GM21360 (cell line): Measurements from ENCODE around the gene DTX3.
"Not testable (repeated sequence)": the region's sequence is repeated elsewhere in the genome, so short reads cannot be mapped to it uniquely, and the experiment has no call there.

Source experiments
- ATAC-seq: cut with Tn5 transposase; IDR thresholded peaks from one replicate; pipeline ENCODE4 v1.9.1; 2021; ENCODE audit warnings: mild to moderate bottlenecking, moderate library complexity; ENCODE audit not compliant: unreplicated experiment

Gene DTX3, protein sequence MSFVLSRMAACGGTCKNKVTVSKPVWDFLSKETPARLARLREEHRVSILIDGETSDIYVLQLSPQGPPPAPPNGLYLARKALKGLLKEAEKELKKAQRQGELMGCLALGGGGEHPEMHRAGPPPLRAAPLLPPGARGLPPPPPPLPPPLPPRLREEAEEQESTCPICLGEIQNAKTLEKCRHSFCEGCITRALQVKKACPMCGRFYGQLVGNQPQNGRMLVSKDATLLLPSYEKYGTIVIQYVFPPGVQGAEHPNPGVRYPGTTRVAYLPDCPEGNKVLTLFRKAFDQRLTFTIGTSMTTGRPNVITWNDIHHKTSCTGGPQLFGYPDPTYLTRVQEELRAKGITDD

DNA sequence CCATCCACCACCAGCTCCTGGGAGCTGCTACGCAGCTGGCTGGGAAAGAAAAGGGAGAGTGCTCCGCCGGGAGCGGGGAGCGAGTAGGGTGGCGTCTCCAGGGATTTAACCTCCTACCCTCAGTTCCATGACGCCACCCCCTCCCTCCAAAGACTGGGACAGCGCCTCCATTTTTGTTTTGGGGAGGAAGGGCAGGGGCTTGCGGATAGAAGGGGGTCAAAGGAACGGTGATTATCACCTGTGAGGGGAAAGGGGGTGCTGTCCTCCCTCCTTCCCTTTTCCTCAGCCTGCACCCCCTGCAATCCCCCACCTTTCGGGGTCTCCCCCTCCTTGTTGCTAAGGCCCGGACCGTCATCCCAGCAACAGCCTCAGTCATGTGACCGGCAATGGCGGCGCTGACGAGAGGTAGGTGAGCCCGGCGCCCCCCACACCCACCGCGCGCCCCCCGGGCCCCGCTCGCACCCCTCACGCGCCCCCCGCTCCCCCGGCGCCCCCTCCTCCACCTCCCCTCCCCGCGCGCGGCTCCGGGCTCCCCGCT, at the start of gene DTX3:
Gene DTX3, plus strand, starts transcription at position 371 of the 538 bp plus-strand sequence. CDS start 1,694 bp downstream, outside the sequence.
- ATAC-seq = no peak

GRCh38 chr12:57554897-57555296, 49.7 kb upstream of the DTX3 start:
- ATAC-seq = no peak

- no peak for ATAC-seq
Measured at GRCh38 chr12:57558864-57559263, 45.8 kb upstream of the DTX3 start.

- ATAC-seq = no peak
Measured at GRCh38 chr12:57560516-57560915, 44.1 kb upstream of the DTX3 start.

GRCh38 chr12:57561117-57561516, 43.5 kb upstream of the DTX3 start:
- ATAC-seq = not testable (repeated sequence)

- no peak for ATAC-seq
Measured at GRCh38 chr12:57563358-57563757, 41.3 kb upstream of the DTX3 start.

- no peak for ATAC-seq
Measured at GRCh38 chr12:57564178-57564740, 40.4 kb upstream of the DTX3 start.

DNA sequence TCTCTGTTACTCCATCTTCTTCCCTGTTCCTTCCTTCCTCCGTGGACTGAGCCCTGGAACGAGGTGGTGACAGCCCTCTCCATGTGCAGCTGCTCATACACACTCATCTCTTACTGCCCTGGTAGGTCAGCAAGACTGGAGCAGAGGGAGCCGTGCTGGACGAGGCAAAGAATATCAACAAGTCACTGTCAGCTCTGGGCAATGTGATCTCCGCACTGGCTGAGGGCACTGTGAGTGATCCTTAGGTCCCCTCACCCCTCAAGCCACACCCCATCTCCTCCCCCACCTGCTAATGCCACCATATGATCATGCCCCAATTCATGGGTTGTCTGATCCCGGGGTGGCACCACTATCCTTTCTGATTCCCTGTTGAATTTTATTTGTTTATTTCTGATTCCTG, 35.8 kb upstream of the DTX3 start:
- ATAC-seq = no peak

GRCh38 chr12:57569858-57570257, 34.8 kb upstream of the DTX3 start:
- no peak for ATAC-seq

GRCh38 chr12:57570438-57570837, 34.2 kb upstream of the DTX3 start:
- not testable (repeated sequence) for ATAC-seq

GRCh38 chr12:57571926-57572762, 32.5 kb upstream of the DTX3 start:
- ATAC-seq = no peak

DNA sequence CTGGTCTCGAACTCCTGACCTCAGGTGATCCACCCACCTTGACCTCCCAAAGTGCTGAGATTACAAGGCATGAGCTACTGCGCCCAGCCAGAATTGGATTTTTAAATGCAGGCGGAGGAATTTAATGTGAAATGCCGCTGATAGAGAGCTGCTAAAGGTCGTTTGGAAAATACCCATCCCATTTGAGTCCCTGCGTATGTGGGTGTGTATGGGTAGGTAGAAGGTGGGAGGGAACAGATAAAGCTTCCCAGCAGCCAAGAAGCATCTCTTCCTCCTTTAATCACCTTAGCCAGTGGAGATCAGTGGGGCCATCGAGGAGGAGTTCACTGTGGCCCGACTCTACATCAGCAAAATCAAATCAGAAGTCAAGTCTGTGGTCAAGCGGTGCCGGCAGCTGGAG, 29.8 kb upstream of the DTX3 start:
- no peak for ATAC-seq

GRCh38 chr12:57575771-57576612, 28.6 kb upstream of the DTX3 start:
- no peak for ATAC-seq

- ATAC-seq = no peak
Measured at GRCh38 chr12:57576613-57577160, 27.9 kb upstream of the DTX3 start.

DNA sequence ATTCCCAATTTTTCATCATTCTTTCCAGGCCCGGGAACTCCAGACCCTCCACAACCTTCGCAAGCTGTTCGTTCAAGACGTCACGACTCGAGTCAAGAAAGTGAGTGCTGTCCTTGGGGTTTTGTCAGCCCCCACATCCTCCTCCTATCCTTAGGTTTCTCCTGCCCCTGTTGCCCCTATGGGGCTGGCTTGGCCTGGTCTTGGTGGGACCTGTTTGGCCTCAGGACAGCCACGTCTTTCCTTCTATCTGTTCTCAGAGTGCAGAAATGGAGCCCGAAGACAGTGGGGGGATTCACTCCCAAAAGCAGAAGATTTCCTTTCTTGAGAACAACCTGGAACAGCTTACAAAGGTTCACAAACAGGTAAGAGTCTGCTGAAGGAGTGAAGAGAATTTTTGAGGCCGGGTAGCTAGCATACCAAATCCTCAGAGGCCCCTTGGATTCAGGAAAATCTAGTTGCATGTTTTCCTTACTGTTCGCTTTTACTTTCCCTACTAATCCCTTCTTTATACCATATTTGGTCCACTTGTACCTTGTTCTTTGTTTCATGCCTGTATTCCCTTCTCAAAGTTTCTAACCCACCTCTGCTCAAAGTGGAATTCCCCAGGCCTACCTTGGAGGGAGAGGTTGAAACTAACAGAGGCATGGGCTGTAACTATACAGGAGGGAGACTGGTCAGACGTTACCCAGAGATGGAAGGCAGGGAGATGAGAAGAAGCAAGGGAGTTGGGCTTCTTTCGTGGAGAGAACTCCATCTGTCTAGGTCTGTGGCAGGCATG, 26.5 kb upstream of the DTX3 start:
- no peak for ATAC-seq

GRCh38 chr12:57579011-57579410, 25.6 kb upstream of the DTX3 start:
- ATAC-seq = no peak

DNA sequence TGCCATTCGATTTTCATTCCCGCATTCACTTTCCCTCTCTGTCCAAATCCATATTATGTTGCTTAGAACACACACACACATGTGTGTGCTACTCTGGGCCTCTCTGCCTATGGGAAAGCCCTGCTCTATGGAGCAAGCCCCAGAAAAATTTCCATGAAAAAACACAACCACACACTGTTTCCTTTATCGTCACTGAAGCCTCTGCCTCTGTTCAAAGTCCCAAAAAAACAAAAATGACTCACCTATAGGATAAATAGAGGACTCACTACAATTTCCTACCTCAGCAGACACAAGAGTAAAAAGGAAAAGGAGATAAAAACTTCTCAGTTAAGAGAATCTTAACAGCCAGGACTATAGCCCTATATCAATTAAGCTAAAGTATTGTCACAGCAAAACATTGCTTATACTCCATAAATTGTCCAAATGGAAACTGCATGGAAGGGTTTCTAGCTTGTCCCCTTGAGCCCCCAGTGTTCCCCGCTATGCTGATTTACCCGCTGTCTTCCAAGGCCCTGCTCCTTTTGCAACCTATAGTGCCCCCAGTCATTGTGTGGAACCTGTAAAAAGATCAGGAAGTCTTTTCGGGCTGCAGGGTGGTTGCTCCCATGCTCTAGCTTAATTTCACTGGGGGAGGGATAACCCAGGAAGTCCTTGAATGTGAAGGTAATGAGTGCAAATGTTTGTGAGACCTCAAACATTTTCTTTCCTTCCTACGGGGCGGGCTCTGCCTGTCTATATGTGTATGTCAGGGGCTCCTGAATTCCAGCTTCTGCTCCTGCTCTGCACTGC, 24.8 kb upstream of the DTX3 start:
- ATAC-seq = no peak

DNA sequence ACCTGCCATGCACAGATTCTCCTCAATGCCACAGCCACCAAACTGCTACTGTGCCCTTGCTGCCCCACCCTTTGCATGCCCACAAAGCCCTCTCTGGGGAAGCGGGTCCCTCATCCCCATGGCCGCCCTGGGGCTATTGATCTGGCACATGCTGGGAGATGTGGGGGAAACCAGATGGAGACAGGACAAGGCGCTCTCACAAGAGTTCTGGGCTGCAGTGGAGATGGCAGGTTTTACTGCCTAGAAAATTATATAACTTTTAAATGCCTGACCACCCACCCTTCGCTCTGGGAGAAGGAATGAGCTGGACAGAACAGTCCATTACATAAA, 24.2 kb upstream of the DTX3 start:
- ATAC-seq = no peak

- no peak for ATAC-seq
Measured at GRCh38 chr12:57581802-57582201, 22.8 kb upstream of the DTX3 start.
